ENCODE results near the gene RPS19BP1.

DNA sequence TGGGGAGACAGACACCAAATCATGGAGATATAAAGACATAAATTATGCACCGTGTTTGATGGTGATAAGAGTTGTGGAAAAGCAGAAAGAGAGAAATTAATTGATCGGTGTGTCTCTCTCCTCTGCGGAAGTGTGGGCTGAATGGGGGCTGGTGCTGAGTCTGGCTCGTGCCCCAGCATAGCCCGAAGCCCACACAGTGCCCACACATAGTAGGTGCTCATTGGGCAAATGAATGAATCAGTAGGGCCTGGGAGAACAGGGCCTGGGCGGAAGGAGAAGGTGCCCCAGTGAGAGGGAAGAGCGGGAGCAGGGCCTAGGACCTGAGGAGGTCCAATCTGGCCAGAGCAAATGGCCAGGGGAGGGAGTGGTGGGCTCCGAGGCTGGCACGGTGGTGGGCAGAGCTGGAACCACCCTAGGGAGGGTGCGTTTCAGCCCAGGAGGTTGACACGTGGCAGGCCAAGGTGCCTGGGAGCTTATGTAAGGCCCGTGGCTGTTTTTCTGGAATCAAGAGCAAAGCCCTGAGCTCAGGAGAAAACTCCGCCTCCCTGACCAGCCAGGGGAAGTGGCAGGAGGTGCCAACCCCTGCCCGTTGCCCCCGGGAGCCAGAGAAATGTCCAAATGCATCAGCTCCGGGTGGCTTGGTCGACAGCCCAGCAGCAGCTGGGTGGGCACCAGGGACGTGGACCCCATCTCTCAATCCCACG, 35.9 kb upstream of the RPS19BP1 start:
- TF ChIP-seq CTCF (IDR thresholded peaks at IDR 0.05; ENCODE audit: poor library complexity) (no peak), EZH2phosphoT487 (IDR thresholded peaks at IDR 0.05; ENCODE audit: low read depth, severe bottlenecking, unreplicated experiment) (no peak)

Data from hepatocyte (in vitro differentiated cells).